Posterior vena cava (tissue), 2 donors: Measurements from ENCODE around the gene CMIP. TPM values are rescaled to one million over a fixed set of nuclear protein-coding genes. Genes with fewer than 3 reads are reported as not detected.
A peak's percentile ranks its signal among the peaks of the same experiment; 100 is the strongest.

Source experiments
- DNase-seq: peaks from one replicate; pipeline ENCODE4 v3.0.0-alpha.2; 2020; ENCODE audit warnings: low spot score
- intact Hi-C, 2 donors: fragments of 100-400 bp; cut with DNase I; formaldehyde crosslinking; loops; one replicate each; pipeline versions ENCODE4 v1.14.1 to v1.14.2; 2022 to 2023
- total RNA-seq, 2 donors: library from RNA; stranded (reverse); fragmentation: NEBNext Ultra II Directional; extraction: Animal tissue kit (Norgen Biotek cat#: 25700); gene quantifications; one replicate each; pipeline ENCODE4 v1.2.1, GENCODE V29; 2021
- donor health status: DM: yes; HTN: yes; CAD: no.
- donor health status: DM: yes; HTN: yes; CAD: no.

CMIP gene
- total RNA-seq, 2 donors from 2014 or later, result 38.2 to 45.2 TPM

- intact Hi-C loops, result loop anchor here in 1 of 2 donors (10.0 kb wide), 1 partner anchor 195 kb away; no protein-coding TSS in a partner anchor
These were observed 255.6 kb downstream of the CMIP start for GRCh38 chr16:81700071-81700779.

GRCh38 chr16:81700780-81701165 lies 256.2 kb downstream of the CMIP start:
- intact Hi-C loops, result loop anchor here in 1 of 2 donors (10.0 kb wide), 1 partner anchor 196 kb away; no protein-coding TSS in a partner anchor

More at GRCh38 chr16:81700071-81700779, 255.6 kb downstream of the CMIP start:
- no peak for DNase-seq

GRCh38 chr16:81701296-81701970 lies 256.8 kb downstream of the CMIP start:
- intact Hi-C loops, result loop anchor here in 1 of 2 donors (10.0 kb wide), 1 partner anchor 197 kb away; no protein-coding TSS in a partner anchor
- no peak for DNase-seq

More at GRCh38 chr16:81700780-81701165, 256.2 kb downstream of the CMIP start:
- no peak for DNase-seq

GRCh38 chr16:81702506-81702905 lies 257.9 kb downstream of the CMIP start:
- intact Hi-C loops, result loop anchor here in 1 of 2 donors (10.0 kb wide), 1 partner anchor 198 kb away; no protein-coding TSS in a partner anchor
- DNase-seq, result no peak

- intact Hi-C loops, result loop anchor here in 1 of 2 donors (10.0 kb wide), 1 partner anchor 199 kb away; no protein-coding TSS in a partner anchor
- peak; percentile 84 for DNase-seq
These were observed 258.9 kb downstream of the CMIP start for GRCh38 chr16:81703177-81704155.

GRCh38 chr16:81705261-81705660 lies 260.7 kb downstream of the CMIP start:
- intact Hi-C loops, result loop anchor here in 1 of 2 donors (10.0 kb wide), 1 partner anchor 200 kb away; no protein-coding TSS in a partner anchor

GRCh38 chr16:81706327-81707295 lies 262.0 kb downstream of the CMIP start:
- intact Hi-C loops, result loop anchor here in 1 of 2 donors (10.0 kb wide), 1 partner anchor 202 kb away; no protein-coding TSS in a partner anchor
- DNase-seq, result peak; percentile 77

More at GRCh38 chr16:81705261-81705660, 260.7 kb downstream of the CMIP start:
- peak; percentile 80 for DNase-seq

- DNase-seq, result peak; percentile 80
- intact Hi-C loops, result loop anchor here in 1 of 2 donors (10.0 kb wide), 1 partner anchor 203 kb away; no protein-coding TSS in a partner anchor
These were observed 263.0 kb downstream of the CMIP start for GRCh38 chr16:81707411-81708265.

- peak; percentile 81 for DNase-seq
- intact Hi-C loops, result loop anchor here in 1 of 2 donors (10.0 kb wide), 1 partner anchor 204 kb away; no protein-coding TSS in a partner anchor
These were observed 263.8 kb downstream of the CMIP start for GRCh38 chr16:81708266-81709015.

- intact Hi-C loops, result loop anchor here in 1 of 2 donors (10.0 kb wide), 1 partner anchor 204 kb away; no protein-coding TSS in a partner anchor
- peak; percentile 76 for DNase-seq
These were observed 264.6 kb downstream of the CMIP start for GRCh38 chr16:81709016-81709900.

GRCh38 chr16:81710044-81710443 lies 265.4 kb downstream of the CMIP start:
- intact Hi-C loops, result loop anchor here in 1 of 2 donors (10.0 kb wide), 1 partner anchor 95 kb away; no protein-coding TSS in a partner anchor
- peak; percentile 54 for DNase-seq

- DNase-seq, result peak; percentile 71
- intact Hi-C loops, result loop anchor here in 1 of 2 donors (10.0 kb wide), 1 partner anchor 96 kb away; no protein-coding TSS in a partner anchor
These were observed 266.0 kb downstream of the CMIP start for GRCh38 chr16:81710596-81710995.

- intact Hi-C loops, result loop anchor here in 1 of 2 donors (10.0 kb wide), 1 partner anchor 97 kb away; no protein-coding TSS in a partner anchor
- peak; percentile 91 for DNase-seq
These were observed 267.2 kb downstream of the CMIP start for GRCh38 chr16:81711657-81712319.

- DNase-seq, result peak; percentile 63
- intact Hi-C loops, result loop anchor here in 1 of 2 donors (10.0 kb wide), 1 partner anchor 98 kb away; no protein-coding TSS in a partner anchor
These were observed 268.1 kb downstream of the CMIP start for GRCh38 chr16:81712681-81713080.
